ENCODE results near the gene GPS1.

The GPS1 gene

DNA sequence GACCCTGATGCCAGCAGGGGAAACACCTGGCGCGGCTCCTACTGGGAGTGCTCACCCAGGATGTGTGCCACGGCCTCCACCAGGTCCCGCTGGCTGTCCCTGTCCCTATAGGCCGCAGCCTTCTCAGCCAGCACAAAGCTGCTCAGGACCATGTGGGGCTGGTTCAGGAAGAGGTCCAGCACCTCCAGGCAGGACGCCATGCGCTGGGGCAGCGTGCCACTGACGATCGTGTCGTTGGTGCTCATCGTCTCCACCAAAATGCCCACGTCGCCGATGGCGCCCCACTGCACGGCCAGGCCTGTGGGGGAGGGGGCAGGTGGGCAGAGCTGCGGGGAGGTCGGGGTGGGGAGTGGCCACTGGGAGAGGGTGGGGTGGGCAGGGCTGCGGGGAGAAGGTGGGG is 29.8 kb downstream of the GPS1 start:
- DNase-seq = no peak

DNA sequence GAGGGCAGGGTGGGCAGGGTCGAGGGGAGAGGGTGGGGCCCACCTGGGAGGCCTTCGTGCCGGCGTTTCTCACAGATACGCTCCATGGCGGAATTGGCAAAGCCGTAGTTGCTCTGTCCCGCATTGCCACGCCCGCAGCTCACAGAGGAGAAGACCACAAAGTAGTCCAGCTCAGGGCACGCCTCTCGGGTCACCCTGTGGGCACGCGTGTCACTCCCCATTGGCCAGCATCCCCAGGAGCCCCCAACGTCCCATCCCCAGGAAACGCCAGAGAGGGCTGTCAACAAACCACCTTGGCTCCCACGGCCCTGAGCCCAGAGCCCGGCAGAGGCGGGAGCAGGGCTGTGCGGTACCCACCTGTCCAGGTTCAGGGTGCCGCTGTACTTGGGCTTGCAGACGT is 30.3 kb downstream of the GPS1 start:
- DNase-seq = no peak

DNA sequence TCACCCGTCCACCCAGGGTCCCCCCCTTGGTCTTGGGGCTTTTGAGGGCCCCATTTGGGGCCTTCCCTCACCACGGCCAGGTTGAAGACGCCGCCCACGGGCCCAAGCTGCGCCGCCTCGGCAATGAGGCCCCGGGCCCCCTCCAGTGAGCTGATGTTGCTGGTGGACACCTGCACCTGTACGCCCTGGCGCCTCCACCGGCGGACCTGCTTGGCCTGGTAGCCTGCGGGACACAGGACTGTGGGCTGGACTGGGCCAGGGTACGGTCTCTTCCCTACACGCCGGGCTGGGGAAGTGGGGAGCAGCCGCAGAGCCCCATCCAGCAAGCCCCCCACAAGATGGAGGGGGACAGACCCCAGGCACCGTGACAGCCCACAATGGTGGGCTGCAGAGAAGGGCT is 30.8 kb downstream of the GPS1 start:
- no peak for DNase-seq

DNA sequence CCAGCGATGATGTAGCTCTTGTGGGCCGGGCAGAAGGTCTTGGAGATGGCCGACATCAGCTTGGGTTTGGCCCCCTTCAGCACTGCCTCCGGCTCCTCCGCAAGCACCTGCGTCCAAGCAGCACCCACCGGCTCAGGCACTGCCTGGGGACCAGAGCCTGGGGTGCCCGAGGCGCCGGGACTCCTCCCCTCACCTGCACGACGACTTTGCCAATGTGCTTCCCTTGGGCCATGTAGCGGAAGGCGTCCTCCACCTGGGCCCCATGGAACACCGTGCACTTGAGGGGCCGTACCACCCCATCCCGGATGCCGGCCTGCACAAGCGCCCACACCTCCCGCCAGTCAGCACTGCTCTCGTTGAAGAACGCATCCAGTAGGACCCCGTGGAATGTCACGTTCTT is 31.3 kb downstream of the GPS1 start:
- no peak for DNase-seq

DNA sequence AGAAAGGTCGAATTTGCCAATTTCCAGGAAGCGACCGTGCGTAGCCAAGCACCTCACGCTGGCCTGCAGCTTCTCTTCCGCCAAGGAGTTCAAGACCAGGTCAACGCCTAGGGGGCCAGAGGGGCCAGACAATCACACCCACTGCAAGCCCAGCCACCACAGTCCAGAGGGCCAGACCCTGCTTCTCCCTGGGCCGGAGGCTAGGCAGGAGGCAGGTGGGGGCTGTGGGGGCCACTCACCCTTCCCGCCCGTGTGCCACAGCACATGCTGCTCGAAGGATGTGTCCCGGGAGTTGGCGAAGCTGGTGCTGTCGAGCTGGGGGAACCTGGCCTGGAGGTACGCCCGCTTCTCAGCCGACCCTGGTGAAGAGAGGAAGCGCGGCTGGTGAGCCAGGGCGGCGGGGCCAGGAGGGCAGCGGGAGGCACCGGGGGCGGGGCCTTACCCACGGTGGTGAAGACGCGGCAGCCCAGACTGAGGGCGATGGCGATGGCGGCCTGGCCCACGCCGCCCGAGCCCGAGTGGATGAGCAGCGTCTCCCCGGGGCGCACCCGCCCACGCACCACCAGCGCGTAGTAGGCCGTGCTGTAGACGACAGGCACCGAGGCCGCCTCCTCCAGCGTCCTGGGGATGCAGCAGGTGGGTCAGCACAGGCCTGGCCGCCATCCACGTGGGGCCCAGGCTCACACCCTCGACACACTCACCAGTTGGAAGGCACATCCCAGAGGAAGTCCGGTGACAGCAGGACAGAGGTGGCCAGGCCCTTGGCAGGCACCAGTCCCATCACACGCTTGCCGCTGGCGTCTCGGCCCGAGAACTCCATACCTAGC is 32.0 kb downstream of the GPS1 start:
- DNase-seq = no peak

DNA sequence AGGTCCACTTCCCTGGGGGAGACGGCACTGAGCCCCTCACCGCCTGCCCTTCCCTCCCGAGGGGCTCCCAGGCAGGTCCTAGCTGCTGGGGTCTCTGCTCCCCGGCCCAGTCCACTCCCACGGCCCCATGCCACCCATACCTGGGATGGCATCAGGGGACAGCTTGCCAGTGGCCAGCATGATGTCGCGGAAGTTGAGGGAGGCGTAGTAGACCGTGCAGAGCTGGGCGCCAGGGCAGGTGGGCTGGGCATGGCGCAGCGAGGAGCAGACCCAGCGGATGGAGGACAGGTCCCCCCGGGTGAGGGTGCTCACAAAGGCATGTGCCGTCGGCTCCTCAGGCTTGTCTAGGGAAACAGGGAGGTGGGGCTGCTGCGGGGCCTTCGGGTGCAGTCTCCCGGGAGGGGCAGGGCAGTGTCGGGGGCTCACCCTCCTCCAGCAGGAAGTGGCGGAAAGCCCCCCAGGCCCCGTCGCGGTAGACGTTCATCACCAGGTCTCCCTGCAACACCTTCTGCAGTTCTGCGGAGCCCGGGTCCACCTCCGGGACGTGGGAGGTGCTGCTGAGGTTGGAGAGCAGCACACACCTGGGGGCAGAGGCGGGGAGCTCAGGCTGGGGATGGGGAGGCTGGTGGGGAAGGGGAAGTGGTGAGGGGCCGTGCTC is 32.8 kb downstream of the GPS1 start:
- DNase-seq = no peak

DNA sequence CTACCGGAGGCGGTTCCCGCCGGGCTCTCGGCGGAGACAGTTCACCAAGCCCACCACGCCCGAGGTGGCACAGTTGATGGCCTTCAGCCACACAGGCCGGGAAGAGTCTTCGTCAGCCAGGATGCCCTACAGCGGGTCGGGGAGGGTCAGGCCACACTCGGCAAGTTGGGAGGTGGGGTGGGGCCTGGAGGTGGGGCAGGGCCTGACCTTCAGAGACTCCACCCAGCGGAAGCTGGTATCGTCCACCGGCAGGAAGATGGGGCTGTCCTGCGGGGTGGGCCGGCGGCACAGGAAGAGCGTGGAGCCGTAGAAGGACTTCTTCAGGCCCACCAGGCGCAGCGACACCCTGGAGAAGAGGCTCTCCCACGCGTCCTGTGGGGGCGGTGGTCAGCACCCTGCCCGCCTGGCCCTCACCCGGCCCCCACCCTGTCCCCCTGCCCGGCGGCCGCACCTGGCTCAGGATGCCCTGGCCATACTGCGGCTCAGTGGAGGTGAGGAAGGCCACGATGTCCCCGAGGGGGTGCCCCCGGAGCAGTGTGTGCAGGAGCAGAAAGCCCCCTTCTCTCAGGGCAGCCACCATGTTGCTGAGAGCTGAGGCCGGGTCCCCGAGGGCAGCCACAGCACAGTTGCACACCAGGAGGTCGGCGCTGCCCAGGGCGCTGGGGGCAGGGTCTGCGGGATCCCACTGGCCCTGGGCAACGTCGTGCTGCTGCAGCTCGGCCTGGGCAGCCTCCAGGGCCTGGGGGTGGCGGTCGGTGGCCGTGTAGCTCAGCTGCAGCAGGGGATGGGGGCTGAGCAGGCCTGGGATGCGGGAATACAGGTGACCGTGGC is 33.5 kb downstream of the GPS1 start:
- no peak for DNase-seq

DNA sequence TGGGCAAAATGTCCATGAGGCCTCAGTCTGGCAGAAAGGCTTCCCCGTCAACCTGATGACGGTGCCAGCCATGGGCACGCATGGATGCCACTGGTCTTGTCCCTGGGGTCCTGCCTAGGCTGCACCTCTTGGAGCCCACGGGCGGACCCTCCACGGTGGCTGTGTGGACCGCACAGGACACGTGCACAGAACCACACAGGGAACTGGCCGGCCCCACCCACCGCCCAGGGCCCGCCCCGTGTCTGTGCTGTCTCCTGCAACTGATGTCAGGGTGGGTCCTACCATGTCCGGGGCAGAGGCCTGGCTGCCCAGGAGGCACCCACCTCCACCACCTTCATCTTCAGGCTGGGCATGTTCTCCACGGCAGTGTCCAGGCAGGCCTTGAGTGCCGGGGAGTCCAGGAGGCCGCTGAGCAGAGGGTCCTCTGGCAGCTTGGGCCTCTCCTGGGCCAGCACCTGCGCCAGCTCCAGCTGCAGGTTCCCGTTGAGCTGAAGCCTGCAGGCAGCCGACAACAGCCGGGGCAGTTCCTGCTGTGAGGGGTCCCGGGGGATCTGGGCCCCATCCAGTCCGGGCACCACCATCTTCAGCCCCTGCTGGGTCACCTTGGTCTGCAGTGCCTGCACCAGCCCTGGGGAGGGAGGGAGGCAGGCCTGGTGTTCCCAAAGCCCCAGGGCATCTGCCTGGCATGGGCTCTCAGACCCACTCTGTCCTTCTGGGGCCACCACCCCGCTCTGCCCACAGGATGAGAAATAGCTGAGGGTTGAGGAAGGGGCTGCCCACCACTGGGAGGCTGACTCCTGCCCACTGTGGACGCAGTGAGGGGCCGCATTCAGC is 34.5 kb downstream of the GPS1 start:
- DNase-seq = no peak

DNA sequence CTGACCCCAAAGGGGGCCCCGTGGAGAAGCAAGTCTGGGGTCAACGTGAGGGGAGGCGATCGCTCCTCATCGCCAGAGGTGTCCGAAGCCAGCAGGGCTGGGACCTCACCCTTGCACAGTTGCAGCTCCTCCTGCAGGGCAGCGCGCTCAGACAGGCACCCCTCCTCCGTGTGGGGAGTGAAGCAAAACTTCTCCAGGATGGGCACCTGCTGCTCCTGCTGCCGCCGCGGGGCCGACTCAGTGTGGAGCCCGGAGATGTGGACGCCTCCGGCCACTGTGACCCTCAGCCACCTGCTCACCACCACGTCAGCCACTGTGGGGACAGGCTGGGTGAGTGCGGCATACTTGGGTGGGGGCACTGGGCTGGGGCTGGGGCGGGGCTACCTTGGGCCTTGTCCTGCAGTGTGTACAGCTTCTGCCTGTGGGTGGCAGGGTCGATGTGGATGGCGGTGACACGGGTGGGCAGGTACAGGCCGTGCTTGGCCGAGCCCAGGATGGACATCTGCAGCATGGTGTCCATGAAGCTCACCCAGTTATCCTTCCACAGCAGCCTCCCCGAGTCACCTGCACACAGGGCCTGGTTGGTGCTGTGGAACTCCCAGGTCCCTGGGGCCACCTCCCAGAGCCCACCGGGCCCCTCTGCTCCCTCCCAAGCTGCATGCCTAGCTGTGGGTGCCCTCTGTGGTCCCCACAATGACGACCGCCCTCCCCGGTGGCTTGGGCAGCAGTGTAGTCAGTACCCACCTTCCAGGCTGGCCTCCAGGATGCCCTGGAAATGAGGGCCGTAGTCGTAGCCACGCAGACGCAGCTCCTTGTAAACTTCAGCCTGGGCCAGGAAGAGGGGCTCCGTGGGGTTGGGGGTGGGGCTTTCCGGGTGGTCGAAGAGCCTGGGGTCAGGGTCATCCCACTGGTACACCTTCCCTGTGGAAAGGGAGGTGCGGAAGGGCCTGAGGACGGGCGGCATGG is 35.5 kb downstream of the GPS1 start:
- DNase-seq = no peak

DNA sequence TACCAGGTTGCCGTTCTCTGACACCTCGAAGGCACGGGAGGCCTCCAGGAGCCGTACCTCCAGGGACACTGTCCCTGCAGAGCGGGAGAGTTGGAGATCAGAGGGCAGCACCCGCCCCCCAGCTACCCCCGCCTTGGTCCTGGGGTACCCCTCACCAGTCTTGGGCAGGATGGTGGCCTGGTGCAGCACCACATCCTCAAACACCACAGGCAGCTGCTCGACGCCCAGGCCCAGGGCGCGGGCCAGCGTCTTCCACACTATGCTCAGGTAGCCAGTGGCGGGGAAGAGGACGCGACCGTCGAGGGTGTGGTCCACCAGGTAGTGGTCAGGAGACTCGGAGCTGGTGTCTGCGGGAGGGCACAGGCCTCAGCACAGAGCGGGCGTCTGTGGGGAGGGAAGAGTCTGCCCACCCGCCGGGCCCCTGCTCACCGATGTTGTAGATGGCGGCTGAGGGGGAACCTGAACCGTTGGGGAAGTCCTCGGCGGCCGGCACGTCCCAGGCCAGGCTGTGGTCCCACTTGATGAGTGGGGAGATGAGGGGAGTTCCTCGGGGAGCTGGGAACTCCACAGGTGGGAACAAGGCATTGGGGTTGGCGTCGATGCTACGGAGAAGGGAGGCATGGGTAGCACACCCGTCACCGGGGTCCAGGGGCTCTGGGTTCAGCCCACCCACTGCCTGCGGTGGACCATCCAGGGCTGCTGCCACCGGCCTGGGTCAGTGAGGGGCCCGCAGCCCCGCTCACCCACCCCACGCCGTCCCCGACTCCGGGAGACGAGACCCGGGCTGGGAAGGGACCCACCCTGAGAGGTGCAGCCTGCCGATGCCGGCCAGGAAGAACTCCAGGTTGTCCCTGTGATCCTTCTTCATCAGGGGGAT is 36.5 kb downstream of the GPS1 start:
- no peak for DNase-seq

DNA sequence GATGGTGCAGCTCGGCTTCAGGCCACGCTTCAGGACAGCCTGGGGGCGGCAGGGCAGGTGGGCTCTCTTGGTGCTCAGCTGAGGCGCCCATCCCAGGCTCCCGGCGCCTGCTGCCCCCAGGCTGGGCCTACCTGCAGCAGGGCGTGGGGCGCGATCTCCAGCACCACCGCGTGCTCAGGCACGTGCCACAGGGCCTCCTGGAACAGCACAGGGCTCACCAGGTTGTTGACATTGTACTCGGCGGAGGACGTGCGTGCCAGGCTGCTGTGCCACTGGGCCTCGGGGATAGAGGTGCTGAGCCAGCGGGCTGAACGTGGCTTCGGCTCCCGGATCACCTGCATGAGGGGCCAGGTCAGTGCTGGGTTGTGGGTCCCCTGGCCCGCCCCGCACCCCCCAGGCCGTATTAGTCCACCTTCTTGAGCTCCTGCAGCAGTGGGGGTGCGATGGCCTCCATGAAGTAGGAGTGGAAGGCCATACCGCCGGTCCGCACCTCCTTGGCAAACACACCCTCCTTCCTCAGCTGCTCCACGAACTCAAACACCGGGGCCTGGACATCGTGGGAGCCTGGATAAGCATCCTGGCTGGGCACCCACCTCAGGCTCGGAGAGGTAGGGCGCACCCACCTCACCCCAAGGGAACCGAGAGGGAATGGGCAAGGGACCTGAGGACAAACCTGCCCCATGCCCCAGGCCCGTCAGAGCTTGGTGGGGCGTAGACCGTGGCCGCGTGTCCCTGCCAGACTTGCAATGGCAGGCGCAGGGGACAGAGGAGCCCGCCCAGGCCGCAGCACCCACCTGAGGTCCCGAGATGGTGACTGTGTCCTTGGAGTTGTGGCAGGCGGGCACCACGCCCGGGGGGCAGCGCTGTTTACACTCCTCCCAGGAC is 37.4 kb downstream of the GPS1 start:
- DNase-seq = no peak

DNA sequence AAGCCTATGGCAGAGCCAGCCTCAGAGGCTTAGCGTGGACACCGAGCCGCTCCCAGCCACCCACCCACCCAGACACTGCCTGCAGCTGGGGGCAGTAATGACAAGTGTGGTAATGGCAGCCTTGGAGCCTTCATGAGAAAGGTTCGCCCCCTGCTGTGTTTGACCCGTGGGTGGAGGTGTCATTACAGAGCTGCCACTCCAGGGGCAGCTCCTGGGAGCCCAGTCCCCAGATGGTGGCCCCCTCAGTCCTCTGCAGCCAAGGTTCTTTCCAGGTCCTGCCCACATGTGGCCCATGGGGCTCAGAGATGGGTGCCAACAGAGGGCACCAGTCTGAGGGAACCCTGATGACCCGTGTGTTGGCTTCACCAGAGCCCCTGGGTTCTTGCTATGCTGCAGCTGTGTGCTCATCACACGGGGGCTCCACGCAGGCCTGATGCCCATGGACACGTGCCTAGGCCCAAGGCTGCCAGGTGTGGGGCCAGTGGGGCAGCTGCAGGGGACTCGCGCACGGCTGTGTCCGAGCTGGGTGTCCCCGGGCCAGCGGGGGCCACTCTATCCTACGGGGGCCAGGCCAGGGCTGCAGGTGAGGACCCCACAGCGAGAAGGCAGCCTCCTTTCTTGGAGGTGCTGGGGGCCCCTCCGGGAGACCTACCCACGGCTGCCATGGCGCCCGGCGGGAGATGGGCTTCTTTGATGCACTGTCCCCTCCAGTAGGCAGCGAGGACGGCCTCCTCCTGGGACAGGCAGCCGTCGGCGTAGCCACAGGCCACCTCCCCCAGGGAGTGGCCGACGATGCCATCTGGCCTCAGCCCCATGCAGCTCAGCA is 38.2 kb downstream of the GPS1 start:
- DNase-seq = no peak

DNA sequence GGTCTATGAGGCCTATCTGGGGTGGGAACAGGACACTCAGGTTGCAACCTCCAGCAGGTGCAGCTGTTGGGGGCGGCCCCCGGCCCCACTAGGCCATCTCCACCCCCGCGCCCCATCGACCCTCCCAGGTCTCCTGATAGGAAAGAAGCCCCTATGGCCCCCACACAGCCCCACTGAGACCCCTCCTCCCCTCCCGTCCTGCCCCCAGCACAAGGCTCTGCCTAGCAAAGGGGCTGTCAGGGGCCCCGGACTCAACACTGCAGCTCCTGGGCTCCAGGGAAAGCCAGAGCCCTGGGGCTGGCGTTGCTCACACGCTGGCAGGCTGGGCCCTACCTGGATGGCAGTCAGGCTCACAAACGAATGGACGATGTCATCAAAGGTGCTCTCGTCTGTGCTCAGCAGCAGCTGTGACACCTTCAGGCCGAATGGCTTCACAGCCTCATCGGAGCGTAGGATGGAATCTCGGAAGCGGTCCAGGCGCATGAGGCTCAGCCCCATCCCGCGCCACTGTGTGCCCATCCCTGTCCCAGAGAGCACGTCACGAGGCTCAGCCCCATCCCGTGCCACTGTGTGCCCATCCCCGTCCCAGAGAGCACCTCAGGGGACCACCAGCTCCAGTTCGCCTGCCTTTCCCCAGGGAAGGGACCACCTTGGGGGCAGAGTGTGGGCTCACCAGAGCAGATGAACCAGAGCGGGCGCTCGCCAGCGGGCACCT is 39.0 kb downstream of the GPS1 start:
- DNase-seq = no peak

DNA sequence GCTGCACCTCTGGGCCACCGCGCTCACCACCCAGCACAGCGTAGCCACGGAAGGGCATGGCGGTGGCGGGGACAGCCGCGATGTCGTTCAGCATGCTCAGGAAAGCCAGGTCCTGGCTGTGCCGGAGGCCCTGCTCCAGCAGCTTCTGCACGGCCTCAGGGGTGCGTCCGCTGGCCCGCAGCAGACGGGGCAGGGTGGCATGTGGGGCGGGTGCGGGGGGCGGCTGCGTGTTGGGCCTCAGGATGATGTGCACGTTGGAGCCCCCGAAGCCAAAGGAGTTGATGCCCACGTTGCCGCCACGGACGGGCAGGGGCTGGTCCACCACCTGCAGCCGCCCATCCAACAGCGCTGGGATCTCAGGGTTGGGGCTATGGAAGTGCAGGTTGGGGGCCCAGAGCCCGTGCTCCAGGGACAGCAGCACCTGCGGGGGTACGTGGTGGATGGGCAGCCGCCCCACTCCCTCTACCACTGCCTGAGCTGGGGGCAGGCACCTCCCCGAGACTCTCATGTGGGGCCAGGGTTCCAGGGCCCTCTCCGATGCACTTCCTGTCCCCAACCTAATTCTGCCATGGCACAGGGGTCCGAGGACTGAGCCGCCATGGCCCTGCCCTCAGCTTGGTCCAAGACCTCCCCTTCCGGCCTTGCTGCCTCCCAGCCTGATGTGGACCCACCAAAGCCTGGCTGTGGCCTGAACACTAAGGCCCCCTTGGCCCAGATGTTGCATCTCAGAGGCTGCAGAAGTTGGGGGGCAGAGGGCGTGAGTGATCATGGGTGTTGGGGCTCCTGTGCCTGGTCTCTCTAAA is 39.8 kb downstream of the GPS1 start:
- DNase-seq = no peak

DNA sequence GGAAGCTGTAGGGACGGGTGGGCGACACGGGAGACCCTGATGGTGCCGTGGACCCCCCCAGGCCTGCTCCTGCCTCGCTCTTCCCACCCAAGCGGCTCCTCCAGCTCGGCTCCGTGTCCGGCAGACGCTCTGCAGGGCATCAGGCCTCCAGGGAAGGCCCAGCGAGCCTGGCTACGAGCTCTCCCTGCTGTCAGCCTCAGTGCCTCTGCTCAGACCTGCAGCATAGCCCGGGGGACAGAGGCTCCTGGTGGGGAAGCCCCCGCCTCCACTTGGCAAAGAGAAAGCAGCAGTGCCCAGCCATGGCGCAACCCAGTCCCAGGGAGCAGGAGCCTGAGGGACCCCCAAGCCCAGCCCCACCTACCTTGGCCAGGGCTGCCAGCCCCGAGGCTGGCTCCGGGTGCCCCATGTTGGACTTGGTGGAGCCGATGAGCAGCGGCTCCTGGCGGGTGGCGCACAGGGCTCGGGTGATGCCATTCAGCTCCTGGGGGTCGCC is 40.4 kb downstream of the GPS1 start:
- no peak for DNase-seq

DNA sequence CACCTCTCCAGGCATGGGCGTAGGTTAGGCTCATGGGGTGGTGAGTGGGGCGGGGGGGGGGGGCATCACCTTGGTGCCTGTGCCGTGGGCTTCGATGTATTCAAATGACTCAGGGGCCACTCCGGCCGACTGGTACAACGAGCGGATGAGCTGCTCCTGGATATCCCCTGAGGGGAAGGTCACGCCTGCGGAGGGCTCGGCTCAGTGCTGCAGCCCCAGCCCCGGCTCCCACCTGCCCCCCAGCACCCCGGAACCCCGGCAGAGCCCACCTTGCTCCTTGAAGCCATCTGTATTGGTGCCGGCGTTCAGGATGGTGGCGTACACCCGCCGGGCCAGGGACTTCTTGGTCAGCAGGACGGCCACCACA is 40.9 kb downstream of the GPS1 start:
- no peak for DNase-seq

Data from kidney glomerular epithelial cell (primary cell).